Prostate gland (tissue), 2 donors: ENCODE measurements around the gene TMEM151A.

ENCODE experiments used
- POLR2A ChIP-seq: fragments of 450-650 bp; IDR thresholded peaks from one replicate; pipeline ENCODE4 v1.6.1; 2016; ENCODE audit warnings: antibody characterized with exemption, mild to moderate bottlenecking
- POLR2AphosphoS5 ChIP-seq: sonication (generic); formaldehyde crosslinking; IDR thresholded peaks from one replicate; pipeline ENCODE4 v1.6.1; 2017; ENCODE audit warnings: antibody characterized with exemption
- TF ChIP-seq, protein P1 (sequence below), 4 experiments: fragments of 200-600 bp in 2 of 4; fragments of 450-650 bp in 2 of 4; sonication (generic) in 2 of 4; IDR thresholded peaks; 1 replicate in 3 of 4; 2 replicates in 1 of 4; pipeline ENCODE4 v1.5.1; 2016 to 2019; ENCODE audit warnings: antibody characterized with exemption in 4 of 4, mild to moderate bottlenecking in 2 of 4, moderate library complexity in 2 of 4

DNA sequence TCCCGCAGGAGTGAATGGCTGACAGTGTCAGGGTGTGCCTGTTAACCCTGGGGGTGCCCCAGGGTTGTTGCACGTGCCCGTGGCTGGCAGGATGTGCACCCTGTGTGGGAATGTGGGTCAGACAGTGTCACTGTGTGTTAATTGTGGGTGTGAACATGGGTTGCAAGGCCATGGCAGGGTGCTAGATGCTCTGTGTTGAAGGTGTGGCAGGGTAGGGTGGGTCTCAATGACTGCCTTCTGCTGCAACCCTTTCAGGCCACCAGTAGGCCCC, 36.3 kb downstream of the TMEM151A start:
- TF ChIP-seq POLR2A (no peak), POLR2AphosphoS5 (no peak)
- TF ChIP-seq, protein P1, sequence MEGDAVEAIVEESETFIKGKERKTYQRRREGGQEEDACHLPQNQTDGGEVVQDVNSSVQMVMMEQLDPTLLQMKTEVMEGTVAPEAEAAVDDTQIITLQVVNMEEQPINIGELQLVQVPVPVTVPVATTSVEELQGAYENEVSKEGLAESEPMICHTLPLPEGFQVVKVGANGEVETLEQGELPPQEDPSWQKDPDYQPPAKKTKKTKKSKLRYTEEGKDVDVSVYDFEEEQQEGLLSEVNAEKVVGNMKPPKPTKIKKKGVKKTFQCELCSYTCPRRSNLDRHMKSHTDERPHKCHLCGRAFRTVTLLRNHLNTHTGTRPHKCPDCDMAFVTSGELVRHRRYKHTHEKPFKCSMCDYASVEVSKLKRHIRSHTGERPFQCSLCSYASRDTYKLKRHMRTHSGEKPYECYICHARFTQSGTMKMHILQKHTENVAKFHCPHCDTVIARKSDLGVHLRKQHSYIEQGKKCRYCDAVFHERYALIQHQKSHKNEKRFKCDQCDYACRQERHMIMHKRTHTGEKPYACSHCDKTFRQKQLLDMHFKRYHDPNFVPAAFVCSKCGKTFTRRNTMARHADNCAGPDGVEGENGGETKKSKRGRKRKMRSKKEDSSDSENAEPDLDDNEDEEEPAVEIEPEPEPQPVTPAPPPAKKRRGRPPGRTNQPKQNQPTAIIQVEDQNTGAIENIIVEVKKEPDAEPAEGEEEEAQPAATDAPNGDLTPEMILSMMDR (IDR thresholded peaks at IDR 0.05): no peak
